Measurements from ENCODE around the gene ACSF3.

- TF ChIP-seq, protein P1, sequence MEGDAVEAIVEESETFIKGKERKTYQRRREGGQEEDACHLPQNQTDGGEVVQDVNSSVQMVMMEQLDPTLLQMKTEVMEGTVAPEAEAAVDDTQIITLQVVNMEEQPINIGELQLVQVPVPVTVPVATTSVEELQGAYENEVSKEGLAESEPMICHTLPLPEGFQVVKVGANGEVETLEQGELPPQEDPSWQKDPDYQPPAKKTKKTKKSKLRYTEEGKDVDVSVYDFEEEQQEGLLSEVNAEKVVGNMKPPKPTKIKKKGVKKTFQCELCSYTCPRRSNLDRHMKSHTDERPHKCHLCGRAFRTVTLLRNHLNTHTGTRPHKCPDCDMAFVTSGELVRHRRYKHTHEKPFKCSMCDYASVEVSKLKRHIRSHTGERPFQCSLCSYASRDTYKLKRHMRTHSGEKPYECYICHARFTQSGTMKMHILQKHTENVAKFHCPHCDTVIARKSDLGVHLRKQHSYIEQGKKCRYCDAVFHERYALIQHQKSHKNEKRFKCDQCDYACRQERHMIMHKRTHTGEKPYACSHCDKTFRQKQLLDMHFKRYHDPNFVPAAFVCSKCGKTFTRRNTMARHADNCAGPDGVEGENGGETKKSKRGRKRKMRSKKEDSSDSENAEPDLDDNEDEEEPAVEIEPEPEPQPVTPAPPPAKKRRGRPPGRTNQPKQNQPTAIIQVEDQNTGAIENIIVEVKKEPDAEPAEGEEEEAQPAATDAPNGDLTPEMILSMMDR (conservative IDR thresholded peaks at IDR 0.05 in 1 of 2, IDR thresholded peaks at IDR 0.05 in 1 of 2; ENCODE audit: low read depth in 1 of 2, low read length in 2 of 2): no peak
- TF ChIP-seq EZH2 (IDR thresholded peaks at IDR 0.05; ENCODE audit: low read length, missing control alignments): no peak
These were observed 49.0 kb downstream of the ACSF3 start for GRCh38 chr16:89142474-89143195.

Data from fibroblast of lung (primary cell).